Epithelial cell of esophagus (primary cell): ENCODE data around the gene RGMB.

Experiments
- DNase-seq: peaks from one replicate; pipeline ENCODE4 v3.0.0; 2010; ENCODE audit warnings: low read depth
- H3K4me3 ChIP-seq: 2 replicates; pipeline ENCODE4 v1.5.1; 2011; ENCODE audit warnings: mild to moderate bottlenecking, low read length, control low read depth
- TF ChIP-seq, protein P1 (sequence below): IDR thresholded peaks from 2 replicates; pipeline ENCODE4 v1.5.1; 2011; ENCODE audit warnings: low read depth, mild to moderate bottlenecking, low read length, control low read depth, inconsistent platforms; ENCODE audit not compliant: insufficient read depth; ENCODE audit errors: missing control alignments

RGMB gene

DNA sequence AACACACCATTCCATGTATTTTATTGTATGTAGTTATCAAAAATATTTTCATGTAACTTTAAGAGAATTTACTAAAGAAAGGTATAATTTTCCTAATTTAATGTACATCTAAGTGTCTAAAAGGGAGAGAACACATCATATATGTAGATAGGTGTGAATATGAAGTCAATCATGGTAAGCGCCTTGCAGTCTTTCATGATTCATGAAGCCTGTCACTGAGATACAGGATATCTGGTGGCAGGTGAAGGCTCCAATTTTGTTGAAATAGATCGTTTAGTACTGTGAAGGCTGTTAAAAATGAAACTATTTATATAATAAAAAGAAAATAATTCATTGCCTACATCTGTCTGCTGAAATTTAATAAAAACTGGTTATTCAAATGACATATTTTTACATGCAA lies 15.5 kb upstream of the RGMB start:
- DNase-seq, result no peak
- no peak overlapping the region for H3K4me3 ChIP-seq
- TF ChIP-seq, protein P1, sequence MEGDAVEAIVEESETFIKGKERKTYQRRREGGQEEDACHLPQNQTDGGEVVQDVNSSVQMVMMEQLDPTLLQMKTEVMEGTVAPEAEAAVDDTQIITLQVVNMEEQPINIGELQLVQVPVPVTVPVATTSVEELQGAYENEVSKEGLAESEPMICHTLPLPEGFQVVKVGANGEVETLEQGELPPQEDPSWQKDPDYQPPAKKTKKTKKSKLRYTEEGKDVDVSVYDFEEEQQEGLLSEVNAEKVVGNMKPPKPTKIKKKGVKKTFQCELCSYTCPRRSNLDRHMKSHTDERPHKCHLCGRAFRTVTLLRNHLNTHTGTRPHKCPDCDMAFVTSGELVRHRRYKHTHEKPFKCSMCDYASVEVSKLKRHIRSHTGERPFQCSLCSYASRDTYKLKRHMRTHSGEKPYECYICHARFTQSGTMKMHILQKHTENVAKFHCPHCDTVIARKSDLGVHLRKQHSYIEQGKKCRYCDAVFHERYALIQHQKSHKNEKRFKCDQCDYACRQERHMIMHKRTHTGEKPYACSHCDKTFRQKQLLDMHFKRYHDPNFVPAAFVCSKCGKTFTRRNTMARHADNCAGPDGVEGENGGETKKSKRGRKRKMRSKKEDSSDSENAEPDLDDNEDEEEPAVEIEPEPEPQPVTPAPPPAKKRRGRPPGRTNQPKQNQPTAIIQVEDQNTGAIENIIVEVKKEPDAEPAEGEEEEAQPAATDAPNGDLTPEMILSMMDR, result no peak

DNA sequence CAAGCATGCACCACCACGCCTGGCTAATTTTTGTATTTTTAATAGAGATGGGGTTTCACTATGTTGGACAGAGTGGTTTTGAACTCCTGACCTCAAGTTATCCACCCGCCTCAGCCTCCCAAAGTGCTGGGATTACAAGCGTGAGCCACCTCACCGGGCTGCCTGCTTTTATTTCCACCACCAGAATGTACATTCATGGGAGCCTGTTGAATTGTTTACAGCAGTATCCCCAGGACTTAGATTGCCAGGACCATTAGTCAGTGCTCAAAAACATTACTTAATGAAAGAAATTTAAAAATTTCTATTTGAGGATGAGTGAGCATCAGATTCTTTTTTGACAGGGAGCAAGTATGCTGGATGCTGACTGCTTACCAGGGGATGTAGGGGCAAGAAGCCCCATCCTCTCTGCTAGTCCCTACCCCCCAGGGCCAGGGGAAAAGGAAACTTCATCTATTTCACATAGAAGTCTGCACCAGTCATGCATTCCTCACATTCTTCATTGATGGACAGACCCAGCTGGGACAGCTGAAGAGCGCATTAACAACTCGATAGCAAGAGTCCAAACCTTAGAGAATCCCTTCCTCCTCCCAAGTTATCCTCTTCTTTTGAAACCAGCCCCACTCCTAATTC lies 10.3 kb upstream of the RGMB start:
- DNase-seq, result no peak
- H3K4me3 ChIP-seq, result no peak overlapping the region
- TF ChIP-seq, protein P1, result no peak

DNA sequence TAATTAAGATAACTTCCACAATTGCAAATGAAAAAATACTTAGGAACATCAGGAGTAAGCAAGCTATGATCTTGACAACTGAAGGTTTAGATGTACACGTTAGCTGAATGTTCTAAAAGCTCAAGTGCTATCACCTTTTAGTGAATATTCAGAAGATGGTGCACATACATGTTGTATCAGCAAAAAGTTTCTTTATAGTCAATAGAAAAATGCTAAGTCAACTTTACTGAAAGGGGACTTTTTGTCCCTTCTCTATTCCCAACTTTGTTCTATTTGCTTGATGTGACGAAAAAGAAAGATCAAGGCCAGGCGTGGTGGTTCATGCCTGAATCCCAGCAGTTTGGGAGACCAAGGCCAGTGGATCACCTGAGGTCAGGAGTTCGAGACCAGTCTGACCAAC lies 7.6 kb upstream of the RGMB start:
- H3K4me3 ChIP-seq, result no peak overlapping the region
- TF ChIP-seq, protein P1, result no peak
- no peak for DNase-seq

DNA sequence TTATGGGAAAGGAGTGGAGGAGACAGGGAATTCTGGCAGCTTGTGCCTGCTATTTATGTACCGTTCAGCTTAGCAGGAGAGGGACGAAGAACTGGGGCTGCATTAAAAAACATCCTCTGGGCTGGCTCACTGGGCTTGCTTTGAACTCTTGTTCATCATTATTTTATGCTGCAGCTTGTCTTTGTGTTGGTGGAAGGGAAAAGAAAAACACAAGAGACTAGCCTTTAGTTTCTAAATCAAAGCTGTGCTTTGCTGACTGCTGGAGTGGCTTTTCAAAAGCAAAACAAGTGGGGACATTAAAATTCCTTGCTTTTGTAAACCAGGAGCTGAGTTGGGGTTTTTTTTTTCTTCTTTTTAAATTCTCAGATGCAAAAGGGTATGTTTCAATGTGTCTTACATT lies 5.9 kb upstream of the RGMB start:
- DNase-seq, result no peak
- H3K4me3 ChIP-seq, result no peak overlapping the region
- TF ChIP-seq, protein P1, result no peak

DNA sequence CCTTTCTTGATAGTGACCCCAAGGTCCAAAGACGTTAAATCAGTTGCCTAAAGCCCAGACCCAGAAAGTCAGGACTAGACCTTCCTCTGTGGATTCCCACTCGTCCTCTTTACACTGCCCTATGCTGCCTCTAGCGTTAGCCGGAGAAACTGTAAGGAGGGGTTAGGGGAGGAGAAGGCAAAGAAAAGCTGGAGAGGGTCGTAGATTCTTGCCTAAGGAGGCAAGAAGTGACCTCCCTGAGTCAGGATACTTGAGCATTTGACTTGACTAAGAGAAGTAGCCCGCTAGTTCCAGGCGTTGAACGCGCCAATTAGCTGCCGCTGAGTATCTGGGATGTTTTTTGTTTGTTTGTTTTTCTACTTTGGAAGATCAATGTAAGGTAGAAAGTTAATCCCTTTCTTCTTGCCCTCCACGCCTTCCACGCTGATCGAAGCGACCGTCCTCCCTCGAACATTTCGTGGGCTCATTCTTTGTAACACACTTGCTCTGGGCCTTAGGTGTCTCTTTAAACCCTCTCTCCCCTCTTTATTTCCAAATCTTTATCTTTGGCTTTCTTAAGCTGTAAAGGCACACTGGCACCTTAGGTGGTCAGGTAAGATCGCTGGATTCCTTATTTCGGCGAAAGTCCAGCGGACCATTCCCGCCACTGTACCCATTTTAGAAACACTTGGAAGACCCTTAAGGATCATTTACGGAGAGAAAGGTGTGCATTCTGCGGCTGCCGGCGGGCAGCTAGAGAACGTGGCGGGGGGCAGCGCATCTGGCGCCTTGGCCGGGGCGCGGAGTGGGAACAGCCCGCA lies 5.1 kb upstream of the RGMB start:
- DNase-seq, result peak; percentile 61
- peak overlapping the region; percentile 62 for H3K4me3 ChIP-seq
- TF ChIP-seq, protein P1, result peak; percentile 100

DNA sequence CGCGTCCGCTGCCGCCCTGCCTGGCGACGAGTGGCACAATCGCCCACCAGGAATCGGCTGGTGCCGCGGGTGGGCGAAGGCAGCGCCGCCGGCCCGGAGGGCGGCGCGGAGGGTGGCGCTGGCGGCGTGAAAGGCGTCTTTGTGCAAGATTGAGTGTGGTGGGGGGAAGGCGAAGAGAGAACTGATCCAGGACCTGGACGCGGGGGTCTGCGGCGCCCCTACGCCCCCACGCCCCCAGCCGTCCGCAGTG lies 4.6 kb upstream of the RGMB start:
- TF ChIP-seq, protein P1, result no peak
- H3K4me3 ChIP-seq, result peak overlapping the region; percentile 62
- no peak for DNase-seq
